ENCODE data around the gene PILRA. TPM values are rescaled to one million over a fixed set of nuclear protein-coding genes. Genes with fewer than 3 reads are reported as not detected.

PILRA gene
- total RNA-seq, 1 donor from 2014 or later = 4.2 TPM

DNA sequence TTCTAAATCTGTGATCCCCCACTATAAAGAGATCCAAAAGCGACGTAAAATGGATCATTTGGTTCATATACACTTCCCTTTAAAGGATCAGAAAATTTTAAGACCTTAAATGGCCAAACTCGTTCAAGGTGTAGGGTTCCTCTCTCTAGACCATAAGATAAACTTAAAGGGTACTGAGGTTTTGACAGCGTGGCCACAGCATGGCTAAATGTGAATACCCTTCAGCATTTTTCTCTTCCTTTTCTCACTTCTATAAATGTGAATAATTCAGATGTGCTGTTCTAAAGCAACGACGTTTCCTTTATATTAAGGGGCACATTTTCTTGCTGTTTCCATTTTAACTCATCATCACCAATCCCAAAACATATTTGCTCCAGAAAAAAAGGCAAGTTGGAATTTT is 50.0 kb downstream of the PILRA start:
- Mint-ChIP-seq H3K27ac (ENCODE audit: unreplicated experiment) (no peak overlapping the region), H3K4me1 (ENCODE audit: unreplicated experiment) (peaks cover 11% of the 10 kb centered on the region)

GRCh38 chr7:100425347-100425746 is 52.1 kb downstream of the PILRA start:
- no peak for TF ChIP-seq CTCF (IDR thresholded peaks at IDR 0.05; ENCODE audit: unreplicated experiment)
- Mint-ChIP-seq H3K27me3 (ENCODE audit: unreplicated experiment) (peaks cover 12% of the 10 kb centered on the region), H3K36me3 (ENCODE audit: low read depth, unreplicated experiment) (peaks cover 11% of the 10 kb centered on the region), H3K4me3 (ENCODE audit: unreplicated experiment) (no peak overlapping the region), H3K9me3 (ENCODE audit: unreplicated experiment) (no peaks in the 10 kb centered on the region), H3K27ac (ENCODE audit: unreplicated experiment) (no peak overlapping the region), H3K4me1 (ENCODE audit: unreplicated experiment) (peaks cover 6% of the 10 kb centered on the region)
- DNase-seq (ENCODE audit: low spot score) = no peak

More for the DNA sequence above, 50.0 kb downstream of the PILRA start:
- H3K4me3 Mint-ChIP-seq (ENCODE audit: unreplicated experiment) = no peak overlapping the region
- no peak for DNase-seq (ENCODE audit: low spot score)
- H3K9me3 Mint-ChIP-seq (ENCODE audit: unreplicated experiment) = no peaks in the 10 kb centered on the region
- TF ChIP-seq CTCF (IDR thresholded peaks at IDR 0.05; ENCODE audit: unreplicated experiment) = no peak
- H3K27me3 Mint-ChIP-seq (ENCODE audit: unreplicated experiment) = peaks cover 2% of the 10 kb centered on the region
- H3K36me3 Mint-ChIP-seq (ENCODE audit: low read depth, unreplicated experiment) = peaks cover 1% of the 10 kb centered on the region

DNA sequence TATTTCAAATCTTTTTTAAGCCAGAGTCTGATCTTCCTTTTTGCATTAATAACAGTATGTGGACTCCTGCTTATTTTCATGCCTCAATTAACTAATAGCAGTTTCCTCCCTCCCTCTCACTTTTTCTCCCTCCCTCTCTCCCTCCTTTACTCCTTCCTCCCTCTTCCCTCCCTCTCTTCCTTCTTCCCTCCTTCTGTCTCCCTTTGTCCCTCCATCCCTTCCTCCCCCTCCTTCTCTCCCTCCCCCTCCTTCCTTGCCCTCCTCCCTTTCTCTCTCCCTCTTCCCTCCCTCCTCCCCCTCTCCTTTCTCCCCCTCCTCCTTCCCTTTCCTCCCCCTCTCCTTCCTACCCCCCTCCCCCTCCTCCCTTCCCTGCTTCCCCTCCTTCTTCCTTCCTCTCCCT is 53.2 kb downstream of the PILRA start:
- Mint-ChIP-seq H3K36me3 (ENCODE audit: low read depth, unreplicated experiment) (peaks cover 14% of the 10 kb centered on the region), H3K27ac (ENCODE audit: unreplicated experiment) (no peak overlapping the region), H3K4me1 (ENCODE audit: unreplicated experiment) (peaks cover 13% of the 10 kb centered on the region)

DNA sequence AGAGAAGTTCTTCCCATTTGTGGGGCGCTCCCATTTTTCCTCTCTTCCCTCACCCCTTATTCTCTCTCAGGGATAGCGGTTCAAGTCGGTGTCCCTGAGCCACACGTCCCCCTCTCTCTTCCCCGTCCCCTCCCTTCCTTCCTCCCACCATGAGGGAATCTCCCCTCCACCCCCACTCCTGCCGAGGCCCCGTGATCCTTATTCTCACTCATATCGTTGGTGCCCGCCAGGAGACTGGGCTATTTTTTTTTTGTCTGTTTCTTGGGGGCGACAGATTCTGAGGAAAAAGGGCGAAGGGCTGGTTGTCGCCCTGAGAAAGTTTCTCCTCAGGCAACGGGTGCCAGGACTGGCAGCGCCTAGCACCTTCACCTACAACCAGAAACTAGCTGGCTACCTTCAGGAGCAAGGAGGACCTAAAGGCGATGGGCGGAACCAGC is 54.5 kb downstream of the PILRA start:
- Mint-ChIP-seq H3K36me3 (ENCODE audit: low read depth, unreplicated experiment) (peaks cover 19% of the 10 kb centered on the region), H3K27ac (ENCODE audit: unreplicated experiment) (peak overlapping the region; percentile 100), H3K9me3 (ENCODE audit: unreplicated experiment) (no peaks in the 10 kb centered on the region), H3K4me3 (ENCODE audit: unreplicated experiment) (no peak overlapping the region), H3K27me3 (ENCODE audit: unreplicated experiment) (peaks cover 19% of the 10 kb centered on the region), H3K4me1 (ENCODE audit: unreplicated experiment) (peaks cover 25% of the 10 kb centered on the region)
- DNase-seq (ENCODE audit: low spot score) = no peak
- no peak for TF ChIP-seq CTCF (IDR thresholded peaks at IDR 0.05; ENCODE audit: unreplicated experiment)

More for the DNA sequence above, 53.2 kb downstream of the PILRA start:
- no peak for DNase-seq (ENCODE audit: low spot score)
- H3K27me3 Mint-ChIP-seq (ENCODE audit: unreplicated experiment) = peaks cover 15% of the 10 kb centered on the region
- H3K9me3 Mint-ChIP-seq (ENCODE audit: unreplicated experiment) = no peaks in the 10 kb centered on the region
- no peak overlapping the region for H3K4me3 Mint-ChIP-seq (ENCODE audit: unreplicated experiment)
- no peak for TF ChIP-seq CTCF (IDR thresholded peaks at IDR 0.05; ENCODE audit: unreplicated experiment)

- peaks cover 19% of the 10 kb centered on the region for H3K27me3 Mint-ChIP-seq (ENCODE audit: unreplicated experiment)
- no peak for TF ChIP-seq CTCF (IDR thresholded peaks at IDR 0.05; ENCODE audit: unreplicated experiment)
These were observed 55.1 kb downstream of the PILRA start, which contains the start of gene ZCWPW1 for GRCh38 chr7:100428199-100428966. Gene ZCWPW1 (minus strand): TSS chr7:100428703. CDS start chr7:100420649, 8,054 bp downstream.

More at GRCh38 chr7:100428199-100428966, 55.1 kb downstream of the PILRA start, which contains the start of gene ZCWPW1:
- Mint-ChIP-seq H3K36me3 (ENCODE audit: low read depth, unreplicated experiment) (peaks cover 24% of the 10 kb centered on the region), H3K27ac (ENCODE audit: unreplicated experiment) (peak within 1 kb of the TSS; percentile 100), H3K9me3 (ENCODE audit: unreplicated experiment) (no peaks in the 10 kb centered on the region), H3K4me3 (ENCODE audit: unreplicated experiment) (peak within 1 kb of the TSS; percentile 98), H3K4me1 (ENCODE audit: unreplicated experiment) (peaks cover 31% of the 10 kb centered on the region)
- peak; percentile 89 for DNase-seq (ENCODE audit: low spot score)

Measured in endothelial cell (in vitro differentiated cells).